DND-41 (cell line): ENCODE results near the gene COL8A1.
A peak's percentile ranks its signal among the peaks of the same experiment; 100 is the strongest.

Experiments
- ATAC-seq: fragments of 200-7000 bp; cut with Tn5 transposase; 3 replicates; pipeline ENCODE4 v1.9.1; 2021; ENCODE audit warnings: low read depth; ENCODE audit not compliant: insufficient read depth
- DNase-seq: peaks from one replicate; pipeline ENCODE4 v3.0.0-alpha.2; 2020
- H2AFZ ChIP-seq: 2 replicates; pipeline ENCODE4 v1.6.0; 2012; ENCODE audit warnings: low read depth, low read length
- H3K27ac ChIP-seq: 2 replicates; pipeline ENCODE4 v1.5.1; 2012; ENCODE audit warnings: low read length, inconsistent platforms
- H3K27me3 ChIP-seq: fragments of 200-600 bp; sonication (generic); 2 replicates; pipeline ENCODE4 v1.6.0; 2012; ENCODE audit warnings: low read length, mild to moderate bottlenecking, inconsistent platforms; ENCODE audit not compliant: insufficient read depth, poor library complexity
- H3K36me3 ChIP-seq: 2 replicates; pipeline ENCODE4 v1.5.1; 2012; ENCODE audit warnings: low read length, inconsistent platforms; ENCODE audit not compliant: insufficient read depth
- H3K4me1 ChIP-seq: 2 replicates; pipeline ENCODE4 v1.5.1; 2012; ENCODE audit warnings: mild to moderate bottlenecking, low read length; ENCODE audit not compliant: insufficient read depth
- H3K4me2 ChIP-seq: 2 replicates; pipeline ENCODE4 v1.6.0; 2012; ENCODE audit warnings: mild to moderate bottlenecking, moderate library complexity, low read length, inconsistent platforms; ENCODE audit not compliant: insufficient read depth
- H3K4me3 ChIP-seq, 2 experiments: fragments of 200-600 bp in 1 of 2; shearing (Covaris generic) in 1 of 2; 2 replicates each; pipeline ENCODE4 v1.5.1; 2012 to 2016; ENCODE audit warnings: inconsistent platforms in 2 of 2, low read length in 2 of 2, mild to moderate bottlenecking in 2 of 2, low read depth in 1 of 2, moderate library complexity in 1 of 2
- H3K79me2 ChIP-seq: 2 replicates; pipeline ENCODE4 v1.6.0; 2012; ENCODE audit warnings: low read length, inconsistent platforms; ENCODE audit not compliant: insufficient read depth
- H3K9ac ChIP-seq: 2 replicates; pipeline ENCODE4 v1.6.0; 2012; ENCODE audit warnings: low read depth, mild to moderate bottlenecking, inconsistent platforms, low read length, moderate library complexity
- H3K9me3 ChIP-seq: 2 replicates; pipeline ENCODE4 v1.5.1; 2012; ENCODE audit warnings: low read length, moderate library complexity, mild to moderate bottlenecking, inconsistent platforms; ENCODE audit not compliant: insufficient read depth, severe bottlenecking
- H4K20me1 ChIP-seq: 2 replicates; pipeline ENCODE4 v1.6.0; 2012; ENCODE audit warnings: low read length; ENCODE audit not compliant: insufficient read depth
- EZH2 ChIP-seq: IDR thresholded peaks from 3 replicates; pipeline ENCODE4 v1.6.1; 2012; ENCODE audit warnings: borderline replicate concordance, low read depth, mild to moderate bottlenecking, moderate library complexity, low read length, inconsistent platforms; ENCODE audit not compliant: severe bottlenecking
- TF ChIP-seq, protein P1 (sequence below): IDR thresholded peaks from 2 replicates; pipeline ENCODE4 v1.5.1; 2012; ENCODE audit warnings: borderline replicate concordance, low read length, moderate library complexity, mild to moderate bottlenecking; ENCODE audit not compliant: poor library complexity, severe bottlenecking; ENCODE audit errors: extremely low read depth

COL8A1 gene

DNA sequence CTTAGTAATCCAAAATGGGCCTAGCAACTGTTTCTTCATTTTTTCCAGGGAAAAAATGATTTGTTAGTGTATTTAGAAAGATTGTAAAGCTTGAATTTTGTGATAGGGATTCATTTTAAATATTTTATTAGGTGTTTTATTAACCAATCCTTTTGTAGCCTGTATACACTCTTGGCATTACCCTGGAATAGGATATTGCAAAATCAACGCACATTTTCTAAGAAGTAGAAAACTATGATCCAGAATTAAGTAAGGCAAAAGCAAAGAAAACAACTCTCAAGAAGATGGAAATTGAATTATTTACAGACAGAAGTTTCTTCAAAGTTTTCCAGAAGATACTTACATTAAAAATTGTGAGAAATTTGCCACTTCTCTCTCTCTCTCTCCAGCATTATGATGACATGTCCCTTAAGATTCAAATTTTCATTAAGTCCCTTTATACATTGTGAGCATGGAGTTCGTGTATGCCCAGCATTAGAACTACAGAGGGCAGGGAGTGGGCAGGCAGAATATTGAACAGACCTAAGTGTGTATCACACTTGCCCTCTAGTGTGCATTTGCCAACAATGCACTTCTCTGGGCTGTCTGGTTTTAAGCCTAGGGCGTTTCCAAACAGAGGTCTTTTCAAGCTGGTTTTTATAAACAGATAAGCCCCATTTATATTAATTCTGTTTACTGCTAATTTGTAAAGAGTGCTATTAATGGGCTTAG lies 150.8 kb downstream of the COL8A1 start:
- no peak overlapping the region for H2AFZ ChIP-seq
- peaks cover 7% of the 10 kb centered on the region for H3K27me3 ChIP-seq
- TF ChIP-seq, protein P1, sequence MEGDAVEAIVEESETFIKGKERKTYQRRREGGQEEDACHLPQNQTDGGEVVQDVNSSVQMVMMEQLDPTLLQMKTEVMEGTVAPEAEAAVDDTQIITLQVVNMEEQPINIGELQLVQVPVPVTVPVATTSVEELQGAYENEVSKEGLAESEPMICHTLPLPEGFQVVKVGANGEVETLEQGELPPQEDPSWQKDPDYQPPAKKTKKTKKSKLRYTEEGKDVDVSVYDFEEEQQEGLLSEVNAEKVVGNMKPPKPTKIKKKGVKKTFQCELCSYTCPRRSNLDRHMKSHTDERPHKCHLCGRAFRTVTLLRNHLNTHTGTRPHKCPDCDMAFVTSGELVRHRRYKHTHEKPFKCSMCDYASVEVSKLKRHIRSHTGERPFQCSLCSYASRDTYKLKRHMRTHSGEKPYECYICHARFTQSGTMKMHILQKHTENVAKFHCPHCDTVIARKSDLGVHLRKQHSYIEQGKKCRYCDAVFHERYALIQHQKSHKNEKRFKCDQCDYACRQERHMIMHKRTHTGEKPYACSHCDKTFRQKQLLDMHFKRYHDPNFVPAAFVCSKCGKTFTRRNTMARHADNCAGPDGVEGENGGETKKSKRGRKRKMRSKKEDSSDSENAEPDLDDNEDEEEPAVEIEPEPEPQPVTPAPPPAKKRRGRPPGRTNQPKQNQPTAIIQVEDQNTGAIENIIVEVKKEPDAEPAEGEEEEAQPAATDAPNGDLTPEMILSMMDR, result peak; percentile 65
- TF ChIP-seq EZH2, result no peak

GRCh38 chr3:99794485-99794884 lies 156.1 kb downstream of the COL8A1 start:
- no peaks in the 10 kb centered on the region for H3K4me1 ChIP-seq
- H2AFZ ChIP-seq, result no peak overlapping the region
- no peak overlapping the region for H3K4me2 ChIP-seq
- no peak for TF ChIP-seq EZH2
- TF ChIP-seq, protein P1, result no peak
- H4K20me1 ChIP-seq, result no peaks in the 10 kb centered on the region
- DNase-seq (no peak), ATAC-seq (no peak)
- H3K4me3 ChIP-seq, result no peak overlapping the region
- peaks cover 4% of the 10 kb centered on the region for H3K27me3 ChIP-seq
- H3K79me2 ChIP-seq, result no peaks in the 10 kb centered on the region
- H3K9ac ChIP-seq, result no peak overlapping the region
- H3K9me3 ChIP-seq, result no peaks in the 10 kb centered on the region
- no peaks in the 10 kb centered on the region for H3K36me3 ChIP-seq
- H3K27ac ChIP-seq, result no peak overlapping the region

More for the DNA sequence above, 150.8 kb downstream of the COL8A1 start:
- no peak overlapping the region for H3K9ac ChIP-seq
- H4K20me1 ChIP-seq, result no peaks in the 10 kb centered on the region
- no peak overlapping the region for H3K4me3 ChIP-seq
- no peaks in the 10 kb centered on the region for H3K4me1 ChIP-seq
- no peak overlapping the region for H3K27ac ChIP-seq
- DNase-seq, result peak; percentile 18
- H3K9me3 ChIP-seq, result no peaks in the 10 kb centered on the region
- no peak overlapping the region for H3K4me2 ChIP-seq
- H3K36me3 ChIP-seq, result no peaks in the 10 kb centered on the region
- ATAC-seq, result peak; percentile 92
- no peaks in the 10 kb centered on the region for H3K79me2 ChIP-seq

DNA sequence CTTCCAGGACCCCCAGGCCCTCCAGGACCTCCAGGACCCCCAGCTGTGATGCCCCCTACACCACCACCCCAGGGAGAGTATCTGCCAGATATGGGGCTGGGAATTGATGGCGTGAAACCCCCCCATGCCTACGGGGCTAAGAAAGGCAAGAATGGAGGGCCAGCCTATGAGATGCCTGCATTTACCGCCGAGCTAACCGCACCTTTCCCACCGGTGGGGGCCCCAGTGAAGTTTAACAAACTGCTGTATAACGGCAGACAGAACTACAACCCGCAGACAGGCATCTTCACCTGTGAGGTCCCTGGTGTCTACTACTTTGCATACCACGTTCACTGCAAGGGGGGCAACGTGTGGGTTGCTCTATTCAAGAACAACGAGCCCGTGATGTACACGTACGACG lies 157.2 kb downstream of the COL8A1 start:
- Histone ChIP-seq H3K36me3 (no peaks in the 10 kb centered on the region), H3K79me2 (no peaks in the 10 kb centered on the region), H3K4me2 (no peak overlapping the region), H3K4me1 (no peaks in the 10 kb centered on the region), H4K20me1 (no peaks in the 10 kb centered on the region), H3K4me3 (no peak overlapping the region), H3K9me3 (no peaks in the 10 kb centered on the region), H3K27me3 (no peaks in the 10 kb centered on the region), H2AFZ (no peak overlapping the region), H3K27ac (no peak overlapping the region), H3K9ac (no peak overlapping the region)
- TF ChIP-seq, protein P1, result no peak
- no peak for ATAC-seq
- no peak for DNase-seq
